HG02870 (cell line): ENCODE data around the gene DAGLA.

ENCODE experiments used
- ATAC-seq: cut with Tn5 transposase; IDR thresholded peaks from one replicate; pipeline ENCODE4 v1.9.1; 2021; ENCODE audit warnings: mild to moderate bottlenecking, moderate library complexity; ENCODE audit not compliant: unreplicated experiment

Gene DAGLA

DNA sequence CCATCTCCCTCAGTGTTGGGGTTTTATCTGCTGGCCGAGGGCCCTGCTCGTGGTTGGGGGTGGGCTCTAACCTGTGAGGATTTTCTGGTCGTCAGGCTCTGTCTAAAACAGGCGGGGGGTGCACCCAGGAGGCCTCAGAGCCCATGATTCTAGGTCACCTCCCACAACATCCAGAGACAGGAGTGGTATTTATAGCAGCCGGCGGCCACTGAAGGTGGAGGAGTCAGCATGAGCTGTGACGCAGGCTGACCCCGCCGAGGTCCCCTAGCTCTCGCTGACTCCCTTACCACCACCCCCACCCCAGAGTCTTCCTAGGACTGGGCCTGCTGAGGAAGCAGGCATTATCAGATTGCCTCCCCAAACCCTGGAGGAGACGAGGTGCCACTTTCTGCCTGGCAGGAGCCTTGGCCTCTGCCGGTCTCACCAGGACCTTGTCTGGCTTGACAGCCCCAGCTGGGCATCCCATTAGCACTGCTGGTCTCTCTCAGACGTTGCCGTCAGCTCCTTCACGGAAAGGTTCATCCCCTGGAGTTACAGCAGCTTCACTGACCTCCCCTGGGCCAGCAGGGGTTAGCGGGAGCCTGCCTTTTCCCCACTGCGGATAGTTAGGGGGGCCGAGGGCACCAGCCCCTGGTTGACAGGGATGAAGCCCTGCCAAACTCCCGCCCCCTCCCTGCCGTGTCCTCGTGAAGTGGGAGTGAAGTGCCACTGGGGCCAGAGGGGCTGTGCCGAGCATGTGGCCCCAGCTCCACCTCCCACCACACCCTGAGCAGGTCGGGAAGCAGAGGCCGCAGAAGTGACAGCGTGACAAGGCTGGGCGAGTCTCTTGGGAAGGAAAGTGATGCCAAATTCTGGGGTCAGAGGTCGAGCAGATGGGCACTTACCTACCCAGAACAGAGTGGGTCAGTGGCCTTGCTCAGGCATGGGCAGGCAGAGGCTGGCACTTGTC is 26.5 kb downstream of the DAGLA start:
- ATAC-seq: no peak

DNA sequence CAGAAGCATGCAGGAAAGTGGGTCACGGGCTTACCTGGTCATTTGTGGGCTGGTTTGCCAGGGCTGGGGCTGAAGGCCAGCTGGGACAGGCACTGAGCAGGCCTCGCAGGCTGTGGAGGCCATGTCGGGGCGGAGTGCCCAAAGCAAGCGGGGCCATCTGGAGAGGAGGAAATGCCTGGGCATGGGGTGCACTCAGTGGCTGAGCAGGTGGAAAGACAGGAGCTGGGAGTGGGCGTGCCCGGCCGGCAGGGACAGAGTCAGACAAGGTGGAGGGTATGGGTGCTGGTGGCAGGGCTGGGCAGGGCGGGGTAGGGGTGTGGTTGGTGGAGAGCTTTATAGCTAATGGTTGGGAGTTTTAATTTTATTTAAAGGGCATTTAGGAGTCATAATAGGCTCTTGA is 27.4 kb downstream of the DAGLA start:
- no peak for ATAC-seq

DNA sequence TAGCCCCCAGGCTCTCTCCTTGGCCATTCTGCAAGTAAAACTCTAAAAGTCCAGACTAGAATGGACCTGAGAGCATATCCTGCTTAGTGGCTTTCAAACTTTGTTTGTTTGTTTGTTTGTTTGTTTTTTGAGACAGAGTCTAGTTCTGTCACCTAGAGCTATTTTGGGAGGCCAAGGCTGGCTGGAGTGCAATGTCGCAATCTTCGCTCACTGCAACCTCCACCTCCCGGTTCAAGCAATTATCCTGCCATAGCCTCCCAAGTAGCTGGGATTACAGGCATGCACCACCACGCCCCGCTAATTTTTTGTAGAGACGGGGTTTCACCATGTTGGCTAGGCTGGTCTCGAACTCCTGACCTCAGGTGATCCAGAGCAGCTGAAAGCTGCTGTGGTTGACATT is 28.9 kb downstream of the DAGLA start:
- no peak for ATAC-seq

DNA sequence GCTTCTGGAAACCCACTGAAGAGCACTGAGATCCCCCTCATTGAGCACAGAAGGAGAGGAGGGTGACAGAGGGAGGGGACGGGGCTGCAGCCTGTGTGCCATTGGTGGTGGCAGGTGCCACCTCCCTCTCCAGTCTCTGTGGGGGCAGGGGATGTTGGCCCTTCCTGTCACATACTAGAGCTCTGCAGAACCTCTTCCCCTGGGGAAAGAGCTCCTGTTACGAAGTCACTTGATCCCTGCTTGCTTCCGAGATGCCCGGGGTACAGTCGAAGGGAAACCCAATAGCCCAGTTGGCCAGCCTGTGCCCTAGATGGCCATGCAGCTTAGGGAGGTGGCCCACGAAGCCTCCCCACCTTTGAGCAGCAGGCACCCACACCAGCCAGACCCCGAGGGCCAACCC is 29.4 kb downstream of the DAGLA start:
- ATAC-seq: no peak

DNA sequence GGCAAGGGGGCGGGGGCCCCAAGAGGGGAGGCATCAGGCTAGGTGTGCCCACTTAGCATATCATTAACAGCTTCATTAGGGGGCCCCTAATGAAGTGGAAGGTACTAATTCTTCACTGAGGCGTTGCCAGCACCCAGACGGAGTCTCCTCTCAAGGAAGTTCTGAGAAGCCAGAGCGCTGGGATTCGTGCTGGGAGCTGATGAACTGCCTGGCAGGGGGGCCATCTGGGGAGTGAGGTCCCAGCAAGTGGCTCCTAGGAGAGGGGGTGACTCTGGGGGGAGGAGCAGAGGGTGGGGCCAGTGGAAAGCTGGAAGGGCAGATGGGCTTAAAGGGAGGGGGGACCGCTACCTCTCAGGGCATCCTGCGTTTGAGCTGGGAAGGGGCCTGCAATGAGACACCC is 29.8 kb downstream of the DAGLA start:
- no peak for ATAC-seq

DNA sequence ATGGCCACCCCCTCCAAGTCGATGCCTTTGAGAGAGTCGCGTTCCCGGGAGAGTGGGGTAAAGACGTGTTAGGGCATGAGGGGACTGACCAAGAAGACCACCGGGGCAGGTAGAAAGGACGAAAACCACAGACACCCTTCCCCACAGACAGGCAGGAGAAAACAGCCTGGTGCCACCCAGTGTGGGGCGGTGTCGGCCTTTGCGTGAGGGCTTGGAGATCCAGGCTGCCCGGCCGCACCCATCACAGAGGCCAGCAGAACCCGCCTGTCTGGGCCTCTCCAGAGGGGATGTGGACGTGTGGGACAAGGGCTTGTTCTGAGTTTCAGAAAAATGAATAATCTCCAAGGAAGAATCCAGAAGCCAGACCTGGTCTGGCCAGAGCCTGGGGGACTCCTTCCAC is 30.8 kb downstream of the DAGLA start:
- ATAC-seq: no peak

DNA sequence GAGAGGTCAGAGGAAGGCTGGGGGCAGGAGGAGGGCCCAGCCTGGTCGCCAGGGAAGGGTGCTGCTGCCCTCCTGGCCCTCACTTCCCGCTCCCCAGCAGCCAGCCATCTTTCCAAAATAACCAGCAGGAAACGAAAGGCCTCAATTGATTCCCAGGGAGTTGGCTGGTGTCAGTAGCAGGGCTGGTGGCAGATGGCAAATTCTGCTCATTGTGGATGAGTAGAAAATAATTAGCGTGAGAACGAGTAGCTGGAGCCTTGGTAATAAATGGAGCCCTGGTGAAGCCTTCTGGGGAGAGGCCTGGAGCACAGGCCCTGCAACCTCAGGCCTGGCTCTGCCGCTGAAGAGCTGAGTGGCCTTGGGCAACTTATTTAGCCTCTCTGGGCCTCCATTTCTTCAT is 31.3 kb downstream of the DAGLA start:
- ATAC-seq: no peak

DNA sequence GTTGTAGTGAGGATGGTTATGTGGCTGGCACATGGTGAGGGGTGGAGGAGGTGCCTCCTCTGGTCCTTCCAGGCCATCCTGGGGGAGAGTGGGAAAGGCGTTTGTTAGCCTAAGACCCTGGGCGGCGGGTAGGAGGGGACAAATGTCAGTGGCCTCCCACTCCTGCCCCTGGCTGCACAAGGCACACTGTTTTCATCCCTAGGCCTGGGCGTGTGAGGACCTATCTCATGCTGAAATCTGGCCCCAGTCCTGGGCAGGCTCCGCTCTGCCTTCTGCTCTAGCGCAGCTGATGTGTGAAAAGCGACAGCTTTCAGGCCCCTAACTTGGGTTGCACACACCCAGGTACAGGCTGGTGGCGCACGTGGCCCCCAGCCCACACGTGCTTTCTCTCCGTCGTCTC is 32.1 kb downstream of the DAGLA start:
- ATAC-seq: no peak

DNA sequence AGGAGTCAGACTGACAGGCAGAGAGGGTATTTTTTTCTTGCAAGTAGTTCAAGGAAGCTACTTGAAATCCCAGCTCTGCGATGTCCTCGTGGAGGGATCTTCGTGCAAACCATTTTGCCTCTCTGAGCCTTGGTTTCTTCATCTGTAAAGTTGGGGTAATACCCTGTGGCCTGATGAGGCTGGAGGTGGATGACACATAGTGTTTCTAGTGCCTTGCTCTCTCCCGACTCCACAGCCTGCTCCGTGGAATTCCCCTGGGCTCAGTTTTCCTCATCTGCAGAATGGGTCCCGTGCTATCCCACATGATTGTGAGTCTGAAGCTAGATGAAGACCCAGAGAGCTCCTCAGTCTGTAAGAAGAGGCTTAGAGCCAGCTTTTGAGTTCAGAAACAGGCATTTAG is 32.7 kb downstream of the DAGLA start:
- ATAC-seq: no peak

DNA sequence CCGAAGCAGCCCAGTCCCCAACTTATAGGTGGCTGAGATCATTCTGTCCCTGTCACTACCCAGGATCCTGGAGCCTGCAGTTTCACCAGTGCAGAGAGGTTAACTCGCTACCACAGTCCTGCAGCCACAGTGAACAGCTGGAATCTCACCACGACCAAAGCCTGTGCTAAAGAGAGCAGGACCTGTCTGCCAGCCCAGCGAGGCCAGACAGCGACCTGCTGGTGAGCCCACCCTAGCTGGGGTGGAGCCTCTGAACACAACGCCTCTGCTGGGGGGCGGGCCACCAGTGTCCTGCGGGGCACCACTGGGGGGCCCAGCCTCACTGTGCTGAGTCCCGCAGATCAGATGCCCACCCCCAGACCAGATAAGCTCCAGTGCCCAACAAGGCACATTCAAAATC is 33.3 kb downstream of the DAGLA start:
- no peak for ATAC-seq

DNA sequence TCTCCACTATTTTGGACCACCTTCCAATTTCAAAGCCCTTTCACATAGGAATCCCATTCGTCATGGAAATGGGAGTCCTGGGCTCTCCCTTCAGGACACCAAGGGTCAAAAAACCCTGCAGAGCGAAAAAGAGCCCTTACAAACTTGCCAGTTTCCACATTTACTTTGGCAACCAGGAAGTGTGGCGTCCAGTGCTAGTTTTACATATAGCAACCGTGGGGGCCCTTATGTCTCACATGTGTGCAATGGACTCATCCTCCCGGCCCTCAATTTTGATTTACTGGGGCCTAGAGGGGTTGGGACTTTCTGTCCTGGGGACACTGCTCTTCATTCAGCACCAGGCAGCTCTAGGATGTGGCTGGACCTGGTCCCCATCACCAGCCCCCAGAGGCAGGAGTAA is 33.7 kb downstream of the DAGLA start:
- no peak for ATAC-seq

DNA sequence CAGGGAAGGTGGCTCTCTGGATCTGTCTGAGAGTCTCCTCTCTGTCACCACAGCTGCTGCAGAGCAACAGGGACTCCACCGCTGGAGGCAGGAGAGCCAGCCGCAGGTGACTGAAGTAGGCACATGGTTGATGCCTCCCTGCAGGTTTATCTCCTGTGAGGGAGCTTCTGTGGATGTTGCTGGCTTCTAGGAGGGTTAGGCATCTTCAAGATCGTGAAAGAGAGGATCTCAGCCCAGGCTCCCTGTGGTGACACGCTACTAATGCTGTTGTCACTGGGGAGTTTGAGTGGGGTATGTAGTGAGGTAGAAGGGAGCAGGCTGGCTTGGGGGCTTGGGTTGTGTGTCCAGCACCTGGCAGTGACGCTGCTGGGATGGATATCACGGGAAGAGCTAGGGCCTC is 34.1 kb downstream of the DAGLA start:
- no peak for ATAC-seq

DNA sequence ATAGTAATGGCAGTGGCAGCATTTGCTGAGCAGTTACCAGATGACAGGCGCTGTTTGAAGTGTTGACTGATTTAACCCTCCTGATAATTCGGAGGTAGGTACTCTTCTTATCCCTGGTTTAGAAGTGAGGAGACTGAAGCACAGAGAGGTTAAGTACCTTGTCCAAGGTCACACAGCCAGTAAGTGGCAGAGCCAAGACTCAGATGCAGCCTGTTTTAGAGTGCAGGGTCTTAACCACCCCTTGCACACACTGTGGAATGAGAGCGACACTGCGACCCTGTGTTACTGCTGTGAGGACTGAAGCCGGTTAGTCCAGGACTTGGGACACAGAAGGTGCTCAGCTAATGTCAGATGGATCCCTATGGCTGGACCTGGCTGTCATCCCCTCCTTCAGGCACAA is 34.7 kb downstream of the DAGLA start:
- no peak for ATAC-seq

DNA sequence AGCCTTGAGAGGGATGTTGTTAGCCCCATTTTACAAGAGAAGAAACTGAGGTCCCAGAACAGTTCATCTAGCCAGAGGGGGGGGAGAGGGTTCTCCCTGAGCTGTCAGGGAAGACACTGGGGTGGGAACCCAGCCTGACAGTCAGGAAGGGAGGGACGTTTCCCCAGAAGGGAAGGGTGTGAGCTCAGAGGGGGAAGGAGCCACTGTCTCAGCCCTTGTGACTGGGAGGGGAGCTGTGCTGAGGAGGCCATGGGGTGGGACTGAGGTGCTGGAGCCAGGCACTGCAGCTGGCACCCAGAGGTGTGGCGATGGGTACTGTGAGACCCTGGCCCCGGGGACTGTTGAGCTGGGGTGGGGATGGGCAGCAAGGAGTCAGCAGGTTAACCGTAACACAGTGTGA is 35.7 kb downstream of the DAGLA start:
- ATAC-seq: no peak

DNA sequence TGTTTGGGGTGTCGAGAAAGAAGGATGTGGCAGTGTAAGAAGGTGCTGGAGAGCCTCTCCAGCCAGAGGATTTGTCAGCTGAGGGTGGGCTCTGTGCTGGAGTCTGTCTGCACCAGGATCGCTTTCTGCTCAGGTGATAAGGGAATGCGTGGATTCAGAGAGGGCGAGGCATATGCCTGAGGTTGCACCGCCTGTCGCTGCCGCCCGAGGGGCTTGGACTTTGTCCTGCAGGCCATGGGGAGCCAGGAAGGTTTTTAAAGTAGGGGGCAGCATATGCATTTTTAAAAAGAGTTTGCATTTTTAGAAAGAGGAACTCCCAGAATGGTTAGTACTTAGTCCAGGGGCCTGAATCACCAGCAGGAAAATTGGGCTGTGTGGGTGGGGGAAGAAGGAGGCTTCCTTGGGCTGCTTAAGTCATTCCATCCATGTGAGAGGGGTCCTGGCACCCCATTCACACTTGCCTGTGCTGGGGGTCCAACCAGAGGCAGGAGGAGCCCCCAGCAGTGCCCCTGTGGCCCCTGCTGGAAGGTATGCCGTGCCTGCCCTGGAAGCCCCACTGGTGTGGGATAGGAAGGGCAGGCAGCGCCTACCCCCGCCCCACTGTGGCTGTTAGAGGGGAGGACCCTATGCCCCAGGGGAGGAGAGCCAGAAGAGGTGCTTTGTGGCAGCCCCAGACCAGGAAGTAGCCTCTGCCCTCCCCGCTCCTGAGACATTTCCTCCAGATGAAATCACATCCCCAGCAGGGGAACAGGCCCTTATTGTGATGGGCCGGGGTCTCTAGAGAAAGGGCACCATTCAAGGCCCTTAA is 36.5 kb downstream of the DAGLA start:
- ATAC-seq: no peak

DNA sequence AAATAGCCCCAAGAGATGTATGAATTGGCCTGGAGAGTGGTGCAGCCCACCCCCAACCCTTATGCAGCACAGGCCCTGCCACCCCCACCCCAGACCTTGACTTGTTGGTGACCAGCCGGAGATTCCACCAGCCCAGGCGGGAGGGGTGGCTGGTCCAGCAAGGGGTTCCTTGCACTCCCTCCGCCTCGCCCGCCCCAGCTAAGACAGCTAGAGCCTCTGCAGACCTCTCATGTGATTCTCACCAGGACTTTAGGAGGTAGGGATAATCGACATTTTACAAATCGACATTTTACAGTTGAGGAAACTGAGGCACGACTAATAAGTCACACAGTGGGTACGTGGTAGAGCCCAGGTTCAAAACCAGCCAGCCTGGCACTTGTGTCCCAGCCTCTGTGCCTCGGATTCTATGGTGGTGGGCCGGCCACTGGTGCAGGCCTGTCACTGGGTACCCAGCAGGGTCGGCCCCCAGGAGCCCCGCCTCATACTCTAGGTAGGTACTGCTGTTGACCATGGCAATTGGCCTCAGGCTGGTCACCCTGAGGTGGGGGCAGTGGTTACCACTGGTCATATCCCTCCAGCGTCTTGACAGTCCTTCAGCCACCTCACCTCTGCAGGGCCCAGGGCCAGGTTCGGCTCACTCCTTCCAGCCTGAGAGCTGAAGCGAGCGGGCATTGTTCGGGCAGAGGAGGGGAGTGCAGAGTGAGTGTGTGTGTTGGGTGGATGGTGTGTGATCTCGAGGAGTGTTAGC is 37.3 kb downstream of the DAGLA start:
- no peak for ATAC-seq

DNA sequence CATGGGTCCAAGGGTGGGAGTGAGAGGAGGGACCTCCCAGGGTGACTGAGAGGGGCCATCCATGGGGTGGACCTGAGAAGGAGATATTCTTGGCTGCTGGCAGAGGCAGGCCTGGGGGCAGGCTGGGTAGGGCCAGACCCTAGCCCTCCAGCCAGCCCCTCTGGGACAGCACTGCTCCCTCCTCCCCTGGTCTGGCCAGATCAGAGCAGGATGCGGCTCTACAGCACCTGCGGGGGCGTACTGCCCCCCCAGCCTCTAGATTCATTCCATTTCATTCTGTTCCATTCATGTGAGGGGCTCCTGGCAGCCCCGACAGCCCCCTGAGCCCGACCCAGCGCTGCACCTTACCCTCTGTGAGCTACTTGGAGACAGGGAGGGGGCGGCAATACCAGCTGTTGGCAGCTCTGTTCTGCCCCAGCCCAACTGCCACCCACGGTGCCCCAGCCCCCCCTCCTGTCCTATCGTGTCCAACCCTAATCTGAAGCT is 37.9 kb downstream of the DAGLA start:
- ATAC-seq: no peak

DNA sequence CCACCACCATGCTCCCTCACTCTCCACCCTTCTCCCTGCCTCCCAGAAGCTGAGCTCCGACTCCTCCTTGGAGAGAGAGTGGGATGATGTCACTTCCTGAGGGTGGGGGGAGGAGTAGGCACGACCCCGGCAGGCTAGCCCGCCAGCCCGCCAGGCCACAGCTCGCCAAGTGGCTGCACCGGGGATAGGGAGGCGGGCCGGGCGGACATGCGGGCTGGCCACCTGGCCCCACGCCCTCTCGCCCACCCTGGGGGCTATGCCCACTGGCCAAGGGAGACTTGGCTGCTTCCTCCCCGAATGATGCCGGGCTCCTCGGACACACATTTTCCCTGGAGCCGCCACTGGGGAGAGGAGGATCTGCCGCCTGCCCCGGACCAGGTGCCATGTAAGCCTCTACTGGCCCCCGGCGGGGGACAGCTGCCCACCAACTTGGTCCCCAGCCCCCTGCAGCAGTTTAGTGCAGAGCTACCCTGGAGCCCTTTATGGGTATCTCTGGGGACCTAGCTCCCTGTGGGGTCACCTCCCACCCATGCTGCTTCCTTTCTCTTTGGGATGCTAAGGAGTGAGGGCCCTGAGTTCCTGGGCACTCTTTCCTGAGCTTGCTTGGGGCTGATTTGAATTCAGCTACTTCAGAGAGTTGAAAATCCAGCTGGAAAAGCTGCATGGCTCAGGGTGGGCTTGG is 38.6 kb downstream of the DAGLA start:
- no peak for ATAC-seq

DNA sequence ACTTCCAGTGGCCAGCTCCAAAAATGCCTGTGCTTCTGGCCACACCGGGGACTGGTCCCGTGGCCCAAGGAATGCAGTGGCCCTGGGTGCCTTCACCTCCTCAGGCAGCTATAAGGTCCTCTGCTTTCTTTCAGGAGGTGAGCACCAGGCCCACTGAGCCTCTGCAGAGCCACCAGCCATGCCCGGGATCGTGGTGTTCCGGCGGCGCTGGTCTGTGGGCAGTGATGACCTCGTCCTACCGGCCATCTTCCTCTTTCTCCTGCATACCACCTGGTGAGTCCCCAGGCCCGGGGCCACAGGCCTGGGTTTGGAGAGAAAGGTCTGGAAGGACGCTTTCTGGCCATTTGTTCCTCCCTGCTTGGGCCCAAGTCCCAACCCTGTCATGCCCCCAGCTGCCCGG is 39.8 kb downstream of the DAGLA start:
- no peak for ATAC-seq

DNA sequence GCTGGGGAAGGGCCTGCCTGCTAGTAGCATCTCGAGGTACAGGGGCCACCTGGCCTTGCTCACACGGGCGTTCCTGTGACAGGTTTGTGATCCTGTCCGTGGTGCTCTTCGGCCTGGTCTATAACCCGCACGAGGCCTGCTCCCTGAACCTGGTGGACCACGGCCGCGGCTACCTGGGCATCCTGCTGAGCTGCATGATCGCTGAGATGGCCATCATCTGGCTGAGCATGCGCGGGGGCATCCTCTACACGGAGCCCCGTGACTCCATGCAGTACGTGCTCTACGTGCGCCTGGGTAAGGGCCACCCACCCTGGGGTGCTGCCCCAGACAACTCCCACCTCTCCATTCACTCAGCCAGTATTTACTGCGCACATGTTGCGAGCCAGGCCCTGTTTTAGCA is 40.4 kb downstream of the DAGLA start:
- no peak for ATAC-seq

DNA sequence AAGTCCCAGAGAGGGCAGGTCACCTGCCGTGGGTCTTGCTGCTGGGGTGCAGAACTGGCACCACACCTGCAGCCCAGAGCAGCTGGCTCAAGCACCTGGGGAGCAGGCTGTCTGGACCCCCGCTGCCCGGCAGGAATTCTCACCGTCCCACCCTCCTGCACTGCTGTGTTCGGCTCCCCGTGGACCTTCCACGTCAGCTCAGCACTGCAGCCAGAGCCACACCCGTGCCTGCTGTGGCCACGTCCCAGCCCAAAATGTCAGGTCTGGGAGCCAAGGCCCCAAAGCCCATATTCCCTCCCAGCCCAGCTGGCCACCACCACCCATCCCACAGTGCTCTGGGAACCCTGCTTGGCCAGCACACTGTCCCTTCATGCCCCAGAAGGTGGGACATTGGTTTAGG is 44.2 kb downstream of the DAGLA start:
- ATAC-seq: no peak
